GM12878 (cell line): Measurements from ENCODE around the gene GMPR2. TPM values are rescaled to one million over a fixed set of nuclear protein-coding genes. Genes with fewer than 3 reads are reported as not detected.

Experiments used
- ATAC-seq: fragments of 200-7000 bp; cut with Tn5 transposase; 3 replicates; pipeline ENCODE4 v1.9.1; 2020; ENCODE audit warnings: mild to moderate bottlenecking, moderate library complexity
- BruUV-seq: library from RNA; stranded (reverse); fragments of 400-500 nt; replicated peaks from 2 replicates; lab custom pipeline; 2021; lab: Mats Ljungman, UMichigan
- CTCF ChIA-PET: fragments of 300-600 bp; sonication (Branson Sonifier 250); formaldehyde crosslinking; extraction: SDS; loops from one replicate; lab custom pipeline; 2021; ENCODE audit warnings: inconsistent platforms; lab: Yijun Ruan, JAX
- POLR2A ChIA-PET: fragments of 350-600 bp; formaldehyde crosslinking; extraction: SDS; loops from one replicate; lab custom pipeline; 2021; ENCODE audit warnings: inconsistent platforms; lab: Charles Lee
- RAD21 ChIA-PET: fragments of 300-600 bp; sonication (Branson Sonifier 250); formaldehyde crosslinking; loops from one replicate; lab custom pipeline; 2023; ENCODE audit warnings: antibody characterized with exemption; ENCODE audit not compliant: unreplicated experiment; lab: Charles Lee
- SMC1A ChIA-PET: fragments of 300-600 bp; sonication (Branson Sonifier 250); formaldehyde crosslinking; loops from one replicate; lab custom pipeline; 2023; ENCODE audit not compliant: unreplicated experiment, uncharacterized antibody; lab: Charles Lee
- DNase-seq: peaks from one replicate; pipeline ENCODE4 v3.0.0-alpha.2; 2011; ENCODE audit warnings: low read depth, low spot score
- FAIRE-seq: peaks from 3 replicates; lab custom pipeline; 2011; peaks lifted over from hg19 to GRCh38; lab: Jason Lieb, UNC
- H2AFZ ChIP-seq: 2 replicates; pipeline ENCODE4 v1.6.0; 2011; ENCODE audit warnings: low read depth, low read length, control low read depth; ENCODE audit not compliant: control insufficient read depth
- H3K27ac ChIP-seq: 2 replicates; pipeline ENCODE4 v1.5.1; 2011; ENCODE audit warnings: control low read depth; ENCODE audit not compliant: control insufficient read depth, insufficient read depth
- H3K27me3 ChIP-seq, 2 experiments: replicated peaks in 1 of 2; 2 replicates each; pipeline versions ENCODE4 v1.6.0 to v1.6.1; 2011; ENCODE audit warnings: low read length in 1 of 2; ENCODE audit not compliant: control insufficient read depth in 2 of 2, insufficient read depth in 2 of 2
- H3K36me3 ChIP-seq, 2 experiments: 2 replicates each; pipeline ENCODE4 v1.5.1; 2011; ENCODE audit warnings: low read length in 1 of 2; ENCODE audit not compliant: control insufficient read depth in 2 of 2, insufficient read depth in 2 of 2
- H3K4me1 ChIP-seq: 2 replicates; pipeline ENCODE4 v1.6.1; 2011; ENCODE audit warnings: mild to moderate bottlenecking, low read length, moderate library complexity, mixed read lengths; ENCODE audit not compliant: control insufficient read depth, insufficient read depth
- H3K4me2 ChIP-seq: 2 replicates; pipeline ENCODE4 v1.6.0; 2011; ENCODE audit warnings: control low read depth; ENCODE audit not compliant: control insufficient read depth, insufficient read depth
- H3K4me3 ChIP-seq: fragments of 200-600 bp; sonication (generic); 2 replicates; pipeline ENCODE4 v1.5.1; 2016
- H3K79me2 ChIP-seq: 2 replicates; pipeline ENCODE4 v1.6.0; 2011; ENCODE audit warnings: low read length; ENCODE audit not compliant: control insufficient read depth, insufficient read depth
- H3K9ac ChIP-seq: 2 replicates; pipeline ENCODE4 v1.8.0; 2011; ENCODE audit warnings: low read length, control low read depth, mixed read lengths; ENCODE audit not compliant: control insufficient read depth, insufficient read depth
- H3K9me3 ChIP-seq: replicated peaks from 3 replicates; pipeline ENCODE4 v1.5.1; 2011; ENCODE audit warnings: mild to moderate bottlenecking, low read length; ENCODE audit not compliant: control insufficient read depth, insufficient read depth
- H4K20me1 ChIP-seq: 2 replicates; pipeline ENCODE4 v1.6.0; 2011; ENCODE audit not compliant: control insufficient read depth, insufficient read depth
- BACH1 ChIP-seq: fragments of 450-650 bp; IDR thresholded peaks from 2 replicates; pipeline ENCODE4 v1.6.1; 2017; ENCODE audit warnings: mild to moderate bottlenecking, borderline replicate concordance
- CBX3 ChIP-seq: fragments of 200-600 bp; sonication (generic); IDR thresholded peaks from 2 replicates; pipeline ENCODE4 v1.6.1; 2016; ENCODE audit warnings: low read depth, borderline replicate concordance
- CEBPB ChIP-seq, 2 experiments: fragments of 150-350 bp in 1 of 2; IDR thresholded peaks; 2 replicates each; pipeline ENCODE4 v1.6.1; 2012 to 2014; ENCODE audit warnings: low read depth in 2 of 2, low read length in 2 of 2, borderline replicate concordance in 1 of 2, inconsistent platforms in 1 of 2
- EED ChIP-seq: sonication (generic); IDR thresholded peaks from 2 replicates; pipeline ENCODE4 v1.6.1; 2016; ENCODE audit warnings: antibody characterized with exemption, low read depth
- HDAC2 ChIP-seq: fragments of 200-600 bp; sonication (generic); IDR thresholded peaks from 2 replicates; pipeline ENCODE4 v1.6.1; 2017
- IRF4 ChIP-seq: IDR thresholded peaks from 2 replicates; pipeline ENCODE4 v1.6.1; 2011; ENCODE audit warnings: low read depth, low read length
- JUND ChIP-seq: IDR thresholded peaks from 2 replicates; pipeline ENCODE4 v1.6.1; 2012; ENCODE audit warnings: low read depth, mild to moderate bottlenecking, low read length, improper control_type of control experiment, moderate library complexity
- NBN ChIP-seq: fragments of 450-650 bp; IDR thresholded peaks from 2 replicates; pipeline ENCODE4 v1.6.1; 2016
- RELB ChIP-seq: fragments of 450-650 bp; IDR thresholded peaks from 2 replicates; pipeline ENCODE4 v1.6.1; 2017; ENCODE audit warnings: low read depth, mild to moderate bottlenecking, moderate library complexity
- RUNX3 ChIP-seq: IDR thresholded peaks from 2 replicates; pipeline ENCODE4 v1.6.1; 2012; ENCODE audit warnings: low read length, inconsistent platforms
- SIN3A ChIP-seq: IDR thresholded peaks from 2 replicates; pipeline ENCODE4 v1.6.1; 2012; ENCODE audit warnings: low read depth, low read length, improper control_type of control experiment
- SIX5 ChIP-seq: IDR thresholded peaks from 2 replicates; pipeline ENCODE4 v1.6.1; 2011; ENCODE audit warnings: mild to moderate bottlenecking, low read depth, low read length, moderate library complexity; ENCODE audit not compliant: severe bottlenecking
- SMC3 ChIP-seq: IDR thresholded peaks from 2 replicates; pipeline ENCODE4 v1.6.1; 2011; ENCODE audit warnings: low read length, improper control_type of control experiment, borderline replicate concordance
- TARDBP ChIP-seq: IDR thresholded peaks from 2 replicates; pipeline ENCODE4 v1.6.1; 2016; ENCODE audit warnings: borderline replicate concordance
- USF2 ChIP-seq: IDR thresholded peaks from 2 replicates; pipeline ENCODE4 v1.6.1; 2011; ENCODE audit warnings: low read depth, low read length, improper control_type of control experiment, borderline replicate concordance
- ZBED1 ChIP-seq: IDR thresholded peaks from 2 replicates; pipeline ENCODE4 v1.6.1; 2016; ENCODE audit warnings: borderline replicate concordance
- ZZZ3 ChIP-seq: IDR thresholded peaks from 2 replicates; pipeline ENCODE4 v1.6.1; 2011; ENCODE audit warnings: low read depth; ENCODE audit not compliant: control insufficient read depth, insufficient read length
- WGBS: methylation state at CpG from one replicate; pipeline ENCODE4 v1.1.6; 2016; ENCODE audit warnings: low lambda C conversion rate; ENCODE audit not compliant: insufficient replicate concordance, insufficient coverage; ENCODE audit errors: missing lambda C conversion rate; 5-methylcytosine and 5-hydroxymethylcytosine counted together
- in situ Hi-C: fragments of 300-500 bp; cut with MboI; formaldehyde crosslinking; loops from 9 replicates; pipeline ENCODE4 v1.14.3; 2018; ENCODE audit warnings: mixed read lengths
- intact Hi-C: fragments of 100-400 bp; cut with micrococcal nuclease; formaldehyde crosslinking; loops from one replicate; pipeline ENCODE4 v1.14.2; 2022; ENCODE audit not compliant: unreplicated experiment
- polyA plus RNA-seq, 11 experiments: library from polyadenylated mRNA; depleted of rRNA in 4 of 11; unstranded in 6 of 11; stranded (reverse) in 5 of 11; fragments of >200 nt; fragmentation: Nextera tagmentation in 4 of 11; fragmentation: Illumina TruSeq in 1 of 11; extraction: Ambion mirVana in 4 of 11; extraction: Trizol in 1 of 11; gene quantifications; 1 replicate in 1 of 11; 2 replicates in 10 of 11; pipeline versions ENCODE4 v1.2.1 to v1.2.3, GENCODE V29; 2011 to 2016; ENCODE audit warnings: inconsistent platforms in 2 of 11, missing spikeins in 2 of 11, low read depth in 1 of 11
- total RNA-seq, 4 experiments: library from RNA; depleted of rRNA in 3 of 4; stranded (reverse); fragments of >200 nt in 3 of 4; fragmentation: Illumina TruSeq in 1 of 4; extraction: Trizol in 1 of 4; gene quantifications; 2 replicates each; pipeline versions ENCODE4 v1.2.1 to v1.2.3, GENCODE V29; 2013 to 2021

GMPR2 gene
- total and polyA plus RNA-seq, 10 of the 15 experiments (the other 5 are each of a cell fraction or from before 2014, with no cell fraction given): 55.1 to 80.3 (median 61.5) TPM

- H3K9me3 ChIP-seq: no peaks in the 10 kb centered on the region
- no TSS peak for BruUV-seq
- CTCF ChIA-PET: interaction anchor here (0.6 to 6.3 kb wide), 30 partner anchors 9 to 107 kb away, joined by 3 to 54 read pairs (median 4); partner anchors contain the start of genes CIDEB, DCAF11, DHRS1 and GMPR2
- SMC1A ChIA-PET: interaction anchor here (0.7 to 2.6 kb wide), 9 partner anchors 20 to 135 kb away, joined by 3 to 17 read pairs (median 5); partner anchors contain the start of genes CIDEB, DHRS1, IRF9 and NOP9
- intact Hi-C loops (loop anchor here (1.0 to 10.0 kb wide), 4 partner anchors 27 to 201 kb away; partner anchors contain the start of genes RABGGTA and TINF2), in situ Hi-C loops (no loop called here)
- peak within 1 kb of the TSS; percentile 86 for H3K4me3 ChIP-seq
- peak within 1 kb of the TSS; percentile 85 for H3K9ac ChIP-seq
- WGBS: under 1% methylated on average over 40 of the region's 40 CpGs
- DNase-seq (peak; percentile 79), FAIRE-seq (peak; percentile 38), ATAC-seq (peak; percentile 83)
- H3K4me1 ChIP-seq: peaks cover 15% of the 10 kb centered on the region
- peak within 1 kb of the TSS; percentile 82 for H3K27ac ChIP-seq
- POLR2A ChIA-PET: interaction anchor here (0.5 to 3.6 kb wide), 14 partner anchors 13 to 84 kb away, joined by 3 to 18 read pairs (median 6); partner anchors contain the start of genes DHRS1, IRF9, NOP9 and PSME1
- RAD21 ChIA-PET: interaction anchor here (0.7 to 3.6 kb wide), 17 partner anchors 12 to 151 kb away, joined by 3 to 23 read pairs (median 4); partner anchors contain the start of genes CIDEB, DHRS1, EMC9 and IPO4
- no peaks in the 10 kb centered on the region for H4K20me1 ChIP-seq
- peaks cover 2 to 15% of the 10 kb centered on the region in 2 experiments; a peak in 3 of 4 replicates for H3K36me3 ChIP-seq
- no peaks in the 10 kb centered on the region for H3K27me3 ChIP-seq
- H3K4me2 ChIP-seq: peak within 1 kb of the TSS; percentile 75
- H2AFZ ChIP-seq: peak within 1 kb of the TSS; percentile 98
- H3K79me2 ChIP-seq: peaks cover 21% of the 10 kb centered on the region
- TF ChIP-seq CBX3 (no peak), USF2 (no peak), BACH1 (peak; percentile 73; the same call in 1 of the 2 replicates), RELB (peak; percentile 84), HDAC2 (no peak), EED (peak; percentile 33; the same call in 1 of the 2 replicates), NBN (peak; percentile 86), SIN3A (peak; percentile 90; the same call in 1 of the 2 replicates), CEBPB (IDR thresholded peaks at IDR 0.05; ENCODE audit: borderline replicate concordance in 1 of 2, low read depth in 2 of 2, low read length in 2 of 2) (peak in 1 of 2 experiments; percentile 89; a peak in 1 of 4 replicates), SMC3 (peak; percentile 77), SIX5 (peak; percentile 34), TARDBP (0 out of 2 replicates have a peak, but pooled peaks have one; percentile 64), ZZZ3 (no peak), ZBED1 (peak; percentile 59; the same call in 1 of the 2 replicates), RUNX3 (peak; percentile 77), IRF4 (0 out of 2 replicates have a peak, but pooled peaks have one; percentile 61), JUND (peak; percentile 31; the same call in 1 of the 2 replicates)
Observed at GRCh38 chr14:24215495-24216344, 17.0 kb upstream of the GMPR2 start, which contains the start of gene MDP1. TSS of gene MDP1 (minus strand) at chr14:24216066. CDS start at chr14:24215955, 111 bp downstream.
